NCI-H146 treated with DMSO at 0.1 percent for 48 hours (cell line): Measurements from ENCODE around the gene PTPRD.
A peak's percentile ranks its signal among the peaks of the same experiment; 100 is the strongest.

ENCODE experiments used
- DNase-seq: peaks from one replicate; lab custom pipeline; 2025; ENCODE audit not compliant: unreplicated experiment; lab: John Stamatoyannopoulos, UW

PTPRD gene

DNA sequence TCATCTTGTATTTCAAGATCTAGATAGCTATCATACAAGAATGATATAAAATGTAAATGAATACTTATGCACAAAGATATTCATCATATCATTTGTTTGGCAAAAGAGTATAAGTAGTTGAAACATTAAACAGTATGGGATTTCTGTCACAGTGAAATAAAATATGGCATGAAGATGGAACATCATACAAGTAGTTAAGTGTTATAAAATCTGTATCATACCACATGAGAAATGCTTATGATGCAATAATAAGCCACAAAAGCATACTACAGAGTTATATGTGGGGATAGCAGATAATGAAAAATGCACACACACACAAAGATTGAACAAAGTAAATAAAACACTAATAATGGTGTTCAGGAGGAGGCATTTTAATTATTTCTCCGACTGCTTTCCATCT lies 1975.2 kb downstream of the PTPRD start:
- no peak for DNase-seq

DNA sequence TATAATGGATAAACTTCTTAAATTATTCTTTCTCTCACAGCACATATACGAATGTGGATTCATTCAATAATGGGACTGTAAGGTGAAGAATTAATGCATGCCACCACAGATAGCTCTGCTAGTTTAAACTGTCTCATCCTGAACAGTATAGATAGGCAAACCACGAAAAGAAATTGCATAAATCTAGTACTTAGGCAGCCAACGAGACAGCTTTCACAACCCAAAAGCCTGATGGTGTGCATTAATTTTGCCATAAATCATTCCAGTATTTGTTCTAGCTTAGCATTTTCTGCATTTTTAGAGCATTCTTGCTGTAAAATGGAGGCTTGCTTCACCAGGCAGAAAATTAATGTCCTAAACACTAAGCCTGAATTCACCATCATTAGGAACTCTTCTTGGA lies 1979.0 kb downstream of the PTPRD start:
- no peak for DNase-seq

DNA sequence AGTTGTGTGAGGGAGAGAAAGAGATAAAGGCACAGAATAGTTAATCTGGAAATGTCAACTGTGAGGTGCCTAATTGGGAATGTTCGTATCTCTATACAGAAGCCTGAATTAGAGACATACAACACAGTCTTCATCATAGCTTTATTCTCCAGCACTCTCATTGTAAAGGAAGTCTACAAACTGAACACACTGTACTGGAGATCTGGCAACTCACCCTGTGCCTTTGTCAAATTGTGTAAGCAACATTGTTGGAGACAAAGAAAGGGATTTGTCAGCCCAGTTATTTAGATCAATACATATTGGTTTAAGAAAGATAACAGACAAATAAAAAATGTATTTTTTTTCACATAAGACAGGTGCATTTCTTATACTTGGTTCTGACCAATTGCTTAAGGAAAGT lies 1980.3 kb downstream of the PTPRD start:
- no peak for DNase-seq

DNA sequence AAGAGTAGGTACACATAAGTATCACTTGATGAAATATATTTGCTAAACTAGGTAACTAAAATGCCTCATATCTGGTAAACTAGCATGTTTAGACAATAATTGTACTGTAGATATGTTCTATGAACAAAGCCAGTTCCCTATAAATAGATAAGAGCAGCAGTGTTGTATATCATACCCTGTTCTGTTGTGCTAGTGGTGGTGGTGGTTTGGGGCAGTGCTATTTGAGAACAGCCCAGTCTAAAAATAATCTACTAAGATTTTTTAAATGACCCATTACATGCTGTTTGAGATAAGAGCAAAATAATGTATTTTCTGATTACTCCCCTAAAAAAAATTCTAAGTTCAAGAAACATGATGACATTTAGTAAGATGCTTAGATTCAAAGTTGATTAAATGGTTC lies 1984.0 kb downstream of the PTPRD start:
- DNase-seq: peak; percentile 51

GRCh38 chr9:8627976-8628679 lies 1984.7 kb downstream of the PTPRD start:
- DNase-seq: peak; percentile 98

- DNase-seq: no peak
These were observed 1989.9 kb downstream of the PTPRD start for GRCh38 chr9:8622871-8623270.

DNA sequence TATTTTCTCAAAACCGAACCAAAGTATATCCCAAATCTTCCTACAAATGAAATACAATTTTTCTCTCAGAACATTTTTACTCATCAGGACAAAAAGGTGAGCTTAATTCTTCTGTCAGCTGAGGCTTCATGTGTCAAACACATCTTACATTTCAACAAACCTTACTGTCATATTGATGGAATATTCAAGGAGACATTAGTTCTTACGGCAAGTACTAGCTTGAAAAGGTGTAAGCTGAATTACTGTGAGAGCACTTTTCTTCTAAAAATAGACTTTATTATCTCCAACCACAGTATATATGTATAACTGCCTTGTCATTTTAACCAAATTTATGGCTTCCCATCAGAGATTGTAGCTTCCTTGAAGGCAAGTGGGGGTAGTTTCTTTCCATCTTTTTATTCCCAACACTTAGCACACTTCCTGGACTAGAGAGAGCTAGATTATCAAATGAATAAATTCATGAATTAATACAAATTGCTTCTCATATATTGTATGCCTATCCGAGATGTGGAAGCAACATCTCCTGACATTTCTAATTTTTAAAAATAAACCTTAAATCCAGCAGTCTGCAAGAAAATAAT lies 1990.5 kb downstream of the PTPRD start:
- DNase-seq: no peak

GRCh38 chr9:8621416-8621815 lies 1991.4 kb downstream of the PTPRD start:
- no peak for DNase-seq

DNA sequence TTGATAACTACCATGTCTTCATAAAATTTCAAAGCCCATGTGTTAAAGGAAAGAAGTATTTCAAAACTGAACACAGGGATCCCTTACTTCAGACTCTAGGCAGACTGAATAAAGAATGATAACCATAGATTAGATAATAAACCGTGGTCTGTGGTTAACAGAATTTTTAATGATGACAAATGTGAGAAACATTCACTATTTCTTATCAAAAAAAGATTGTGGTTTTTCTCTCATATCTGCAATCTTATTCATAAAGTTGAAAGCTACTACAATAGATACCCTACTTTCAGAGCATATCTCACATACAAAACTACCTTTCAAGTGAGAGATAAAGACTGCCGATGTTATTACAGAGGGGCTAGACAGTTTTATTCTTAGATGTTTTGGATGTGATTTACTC lies 1996.4 kb downstream of the PTPRD start:
- DNase-seq: no peak

GRCh38 chr9:8614926-8615440 lies 1997.8 kb downstream of the PTPRD start:
- DNase-seq: no peak

DNA sequence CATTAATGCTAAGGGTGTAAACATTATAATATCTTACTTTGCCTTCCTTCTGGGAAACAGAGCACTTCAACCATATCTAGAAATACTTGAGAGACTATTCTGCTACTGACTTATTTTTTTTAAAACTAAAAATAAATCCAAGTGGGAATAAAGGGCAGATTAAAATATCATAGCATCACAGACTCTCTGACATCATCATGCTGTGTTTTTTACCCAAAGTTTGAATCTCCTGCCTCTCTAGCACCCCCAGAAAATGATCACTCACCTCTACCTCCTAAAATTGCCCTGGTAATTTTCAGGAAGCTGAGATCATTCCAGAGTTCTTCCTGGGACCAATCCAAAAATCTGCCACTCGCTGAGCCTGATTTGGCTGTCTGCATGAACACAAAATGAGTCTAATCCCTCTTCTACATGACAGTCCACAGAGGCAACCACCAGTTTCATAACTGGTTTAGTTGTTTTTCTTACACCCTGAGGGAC lies 1999.4 kb downstream of the PTPRD start:
- DNase-seq: no peak

GRCh38 chr9:8611153-8611552 lies 2001.6 kb downstream of the PTPRD start:
- DNase-seq: no peak

DNA sequence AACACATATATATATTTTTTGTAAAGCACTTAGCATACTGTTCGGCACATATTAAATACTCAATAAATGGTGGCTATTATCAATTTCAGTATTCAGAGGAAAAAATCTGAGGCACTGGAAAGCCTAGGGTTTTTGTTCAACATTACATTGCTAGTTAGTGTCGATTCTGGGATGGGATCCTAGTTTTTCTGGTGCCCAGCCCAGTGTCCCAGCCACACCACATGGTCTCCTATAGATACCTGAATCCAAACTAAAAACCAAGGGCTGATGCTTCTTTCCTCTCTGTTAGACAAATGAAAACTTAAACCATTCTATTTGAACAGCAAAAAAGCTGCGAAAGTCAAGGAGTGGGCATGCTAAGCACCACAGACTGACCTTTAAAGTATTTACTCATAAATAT lies 2002.5 kb downstream of the PTPRD start:
- no peak for DNase-seq

- DNase-seq: no peak
These were observed 2007.7 kb downstream of the PTPRD start for GRCh38 chr9:8605096-8605495.

DNA sequence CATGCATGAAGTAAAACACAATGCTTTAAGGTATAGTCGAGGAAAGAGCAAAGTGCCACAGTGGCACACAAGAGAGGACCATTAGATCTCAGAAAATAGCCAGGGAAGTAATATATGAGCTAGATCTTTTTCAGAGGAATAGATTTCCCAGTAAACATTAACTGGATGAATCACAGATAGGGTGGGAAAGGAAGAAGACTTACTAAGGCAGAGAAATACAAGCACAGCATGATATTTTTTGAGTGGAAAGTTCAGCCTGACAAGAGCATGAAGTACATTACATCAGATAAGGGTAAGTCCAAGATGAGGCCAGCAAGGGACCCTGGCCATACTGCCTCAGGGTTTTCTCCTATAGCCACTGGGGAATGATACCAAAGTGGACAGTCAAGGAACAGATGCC lies 2008.6 kb downstream of the PTPRD start:
- no peak for DNase-seq

GRCh38 chr9:8600914-8601680 lies 2011.7 kb downstream of the PTPRD start:
- DNase-seq: no peak

- no peak for DNase-seq
These were observed 2012.9 kb downstream of the PTPRD start for GRCh38 chr9:8599937-8600336.

GRCh38 chr9:8589476-8589875 lies 2023.3 kb downstream of the PTPRD start:
- DNase-seq: no peak

GRCh38 chr9:8585036-8585435 lies 2027.8 kb downstream of the PTPRD start:
- no peak for DNase-seq

- DNase-seq: no peak
These were observed 2033.1 kb downstream of the PTPRD start for GRCh38 chr9:8579661-8580060.

GRCh38 chr9:8576741-8577140 lies 2036.1 kb downstream of the PTPRD start:
- no peak for DNase-seq

GRCh38 chr9:8574846-8575245 lies 2038.0 kb downstream of the PTPRD start:
- DNase-seq: no peak
